ENCODE results near the gene TSPAN17.

- TF ChIP-seq CTCF (conservative IDR thresholded peaks at IDR 0.05; ENCODE audit: low read depth, low read length) (no peak), EZH2 (IDR thresholded peaks at IDR 0.05; ENCODE audit: borderline replicate concordance, low read depth, low read length, poor library complexity, severe bottlenecking) (no peak)
Measured at GRCh38 chr5:176691524-176691923, 44.2 kb downstream of the TSPAN17 start.

All from A673 (cell line).